Bronchial epithelial cell (primary cell): ENCODE measurements around the gene PRR27. TPM values are rescaled to one million over a fixed set of nuclear protein-coding genes. Genes with fewer than 3 reads are reported as not detected.

Source experiments
- DNase-seq: peaks from one replicate; pipeline ENCODE4 v3.0.0-alpha.2; 2010; ENCODE audit warnings: low read depth
- FAIRE-seq: peaks from 2 replicates; lab custom pipeline; 2011; peaks lifted over from hg19 to GRCh38; lab: Jason Lieb, UNC
- H3K27me3 ChIP-seq: 2 replicates; pipeline ENCODE4 v1.5.1; 2011; ENCODE audit warnings: low read length; ENCODE audit not compliant: control insufficient read depth, insufficient read depth
- H3K36me3 ChIP-seq: 2 replicates; pipeline ENCODE4 v1.5.1; 2011; ENCODE audit warnings: low read length; ENCODE audit not compliant: control insufficient read depth, insufficient read depth
- H3K4me3 ChIP-seq: 2 replicates; pipeline ENCODE4 v1.5.1; 2011; ENCODE audit warnings: mild to moderate bottlenecking, low read depth, low read length, control low read depth
- total RNA-seq: library from RNA; depleted of rRNA; stranded (reverse); fragments of >200 nt; gene quantifications from 2 replicates; pipeline ENCODE4 v1.2.1, GENCODE V29; 2014
- TF ChIP-seq, protein P1 (sequence below): IDR thresholded peaks from 2 replicates; pipeline ENCODE4 v1.5.1; 2011; ENCODE audit warnings: mild to moderate bottlenecking, moderate library complexity, low read length, control low read depth, inconsistent platforms; ENCODE audit not compliant: insufficient read depth, severe bottlenecking

Gene PRR27
- total RNA-seq, 1 donor from 2014 or later = not detected

- TF ChIP-seq, protein P1, sequence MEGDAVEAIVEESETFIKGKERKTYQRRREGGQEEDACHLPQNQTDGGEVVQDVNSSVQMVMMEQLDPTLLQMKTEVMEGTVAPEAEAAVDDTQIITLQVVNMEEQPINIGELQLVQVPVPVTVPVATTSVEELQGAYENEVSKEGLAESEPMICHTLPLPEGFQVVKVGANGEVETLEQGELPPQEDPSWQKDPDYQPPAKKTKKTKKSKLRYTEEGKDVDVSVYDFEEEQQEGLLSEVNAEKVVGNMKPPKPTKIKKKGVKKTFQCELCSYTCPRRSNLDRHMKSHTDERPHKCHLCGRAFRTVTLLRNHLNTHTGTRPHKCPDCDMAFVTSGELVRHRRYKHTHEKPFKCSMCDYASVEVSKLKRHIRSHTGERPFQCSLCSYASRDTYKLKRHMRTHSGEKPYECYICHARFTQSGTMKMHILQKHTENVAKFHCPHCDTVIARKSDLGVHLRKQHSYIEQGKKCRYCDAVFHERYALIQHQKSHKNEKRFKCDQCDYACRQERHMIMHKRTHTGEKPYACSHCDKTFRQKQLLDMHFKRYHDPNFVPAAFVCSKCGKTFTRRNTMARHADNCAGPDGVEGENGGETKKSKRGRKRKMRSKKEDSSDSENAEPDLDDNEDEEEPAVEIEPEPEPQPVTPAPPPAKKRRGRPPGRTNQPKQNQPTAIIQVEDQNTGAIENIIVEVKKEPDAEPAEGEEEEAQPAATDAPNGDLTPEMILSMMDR = no peak
- no peak overlapping the region for H3K4me3 ChIP-seq
- H3K27me3 ChIP-seq = no peaks in the 10 kb centered on the region
- no peaks in the 10 kb centered on the region for H3K36me3 ChIP-seq
- FAIRE-seq (no peak), DNase-seq (no peak)
Observed at GRCh38 chr4:70187216-70187615, 33.2 kb downstream of the PRR27 start.

DNA sequence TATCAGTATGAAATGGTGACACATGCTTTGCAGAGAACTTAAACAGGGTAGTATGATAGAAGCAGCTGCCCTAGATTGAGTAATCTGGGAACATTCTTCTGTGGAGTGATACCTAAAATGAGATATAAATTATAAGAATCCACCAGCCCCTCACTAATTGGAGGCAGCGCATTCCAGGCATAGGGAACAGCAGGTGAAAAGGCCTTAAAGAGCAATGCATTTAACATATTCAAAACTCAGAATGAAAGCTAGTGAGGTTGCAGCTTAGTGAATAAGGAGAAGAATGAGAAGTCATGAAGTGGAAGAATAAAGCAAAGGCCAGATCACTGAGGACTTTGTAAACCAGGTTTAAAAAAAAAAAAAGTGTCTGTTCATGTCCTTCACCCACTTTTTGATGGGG, 36.5 kb downstream of the PRR27 start:
- no peaks in the 10 kb centered on the region for H3K36me3 ChIP-seq
- FAIRE-seq = no peak
- H3K27me3 ChIP-seq = no peaks in the 10 kb centered on the region
- no peak for DNase-seq
- TF ChIP-seq, protein P1 = no peak
- no peak overlapping the region for H3K4me3 ChIP-seq

DNA sequence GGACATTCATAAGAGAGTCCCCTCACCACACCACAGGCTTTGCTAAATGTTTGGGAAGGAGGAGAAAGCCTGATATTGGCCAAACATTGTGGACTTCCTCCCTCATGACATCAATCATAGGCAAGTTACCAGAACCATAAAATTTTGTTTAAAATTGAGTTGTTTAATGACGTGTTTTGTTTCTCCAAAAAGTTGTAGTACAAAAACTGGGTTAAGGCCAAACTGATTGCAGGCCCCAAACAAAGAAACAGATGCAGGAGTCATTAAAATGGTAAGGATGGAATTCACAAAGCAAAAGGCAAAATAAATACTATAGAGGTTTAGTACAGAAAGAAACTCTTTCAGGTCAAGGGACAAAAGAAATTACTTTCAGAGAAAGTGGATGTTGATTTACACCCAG, 37.6 kb downstream of the PRR27 start:
- DNase-seq (no peak), FAIRE-seq (no peak)
- H3K4me3 ChIP-seq = no peak overlapping the region
- H3K36me3 ChIP-seq = no peaks in the 10 kb centered on the region
- TF ChIP-seq, protein P1 = no peak
- H3K27me3 ChIP-seq = no peaks in the 10 kb centered on the region

DNA sequence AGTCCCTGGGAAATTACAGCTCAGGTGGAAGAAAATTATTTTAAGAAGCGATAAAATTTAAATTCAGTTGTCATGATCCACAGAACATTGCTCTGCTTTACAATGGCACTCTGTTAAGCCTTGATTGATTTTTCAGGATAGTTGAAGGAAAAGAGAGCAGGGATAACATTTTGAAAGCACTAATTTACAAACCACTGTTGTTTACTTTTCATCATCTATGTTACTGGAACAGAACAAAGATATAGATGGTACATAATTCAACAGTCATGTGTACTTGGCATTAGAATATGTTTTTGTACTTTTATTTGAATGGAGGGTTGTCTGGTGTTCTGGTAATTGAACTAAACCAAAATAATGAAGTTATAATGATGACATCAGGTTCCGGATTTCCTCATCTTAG, 38.9 kb downstream of the PRR27 start:
- FAIRE-seq (no peak), DNase-seq (no peak)
- Histone ChIP-seq H3K4me3 (no peak overlapping the region), H3K27me3 (no peaks in the 10 kb centered on the region), H3K36me3 (no peaks in the 10 kb centered on the region)
- TF ChIP-seq, protein P1 = no peak

DNA sequence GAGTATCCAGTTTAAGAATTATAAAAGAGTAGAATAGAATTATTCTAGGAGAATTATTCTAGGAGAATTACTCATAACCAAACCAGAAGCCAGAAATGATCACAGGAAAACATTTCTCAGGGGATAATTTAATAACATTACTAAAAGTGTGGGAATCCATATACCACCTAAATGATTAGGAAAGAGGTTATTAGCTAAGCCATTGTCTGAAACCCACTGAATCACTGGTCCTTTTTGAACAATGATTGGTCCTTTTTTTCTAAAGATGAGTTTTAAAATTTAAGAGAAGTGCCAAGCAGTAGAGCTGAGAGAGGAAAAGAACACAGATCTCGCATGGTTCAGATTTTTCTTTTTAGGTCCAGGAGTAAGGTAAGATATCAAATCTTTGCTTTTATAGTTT, 41.4 kb downstream of the PRR27 start, which contains the start of gene ODAM:
Gene ODAM (plus strand): TSS at position 301 of the 400 bp plus-strand sequence. CDS start 819 bp downstream, outside the sequence.
- no peak for FAIRE-seq

More for the DNA sequence above, 41.4 kb downstream of the PRR27 start, which contains the start of gene ODAM:
- H3K4me3 ChIP-seq = no peak within 1 kb of the TSS
- H3K27me3 ChIP-seq = no peaks in the 10 kb centered on the region
- H3K36me3 ChIP-seq = no peaks in the 10 kb centered on the region
- TF ChIP-seq, protein P1 = no peak
- DNase-seq = no peak
